Stimulated activated CD8-positive, alpha-beta memory T cell treated with anti-CD3 and anti-CD28 coated beads, Interleukin-4, amount 100 ng/mL, for 1 hour (primary cell): ENCODE data around the gene PCSK2.
"Not testable (repeated sequence)": the region's sequence is repeated elsewhere in the genome, so short reads cannot be mapped to it uniquely, and the experiment has no call there.

Source experiments
- DNase-seq, 2 donors: peaks; one replicate each; pipeline ENCODE4 v3.0.0-alpha.2; 2020; ENCODE audit warnings: low read depth in 2 of 2, low spot score in 1 of 2

Gene PCSK2

GRCh38 chr20:17226410-17227218, at the start of gene PCSK2:
PCSK2 (plus strand) TSS chr20:17227040; CDS start chr20:17227306, 266 bp downstream.
- DNase-seq: no peak

GRCh38 chr20:17177341-17177740, 49.5 kb upstream of the PCSK2 start:
- DNase-seq: no peak

GRCh38 chr20:17179840-17180239, 47.0 kb upstream of the PCSK2 start:
- no peak for DNase-seq

- DNase-seq: no peak
Measured at GRCh38 chr20:17189976-17190695, 36.7 kb upstream of the PCSK2 start.

- no peak for DNase-seq
Measured at GRCh38 chr20:17197041-17197440, 29.8 kb upstream of the PCSK2 start.

- no peak for DNase-seq
Measured at GRCh38 chr20:17202030-17202429, 24.8 kb upstream of the PCSK2 start.

- no peak for DNase-seq
Measured at GRCh38 chr20:17202673-17203072, 24.2 kb upstream of the PCSK2 start.

- DNase-seq: no peak
Measured at GRCh38 chr20:17205084-17205813, 21.6 kb upstream of the PCSK2 start.

GRCh38 chr20:17210387-17210786, 16.5 kb upstream of the PCSK2 start:
- DNase-seq: no peak

GRCh38 chr20:17210983-17211382, 15.9 kb upstream of the PCSK2 start:
- no peak for DNase-seq

- DNase-seq: no peak
Measured at GRCh38 chr20:17215167-17215566, 11.7 kb upstream of the PCSK2 start.

GRCh38 chr20:17219856-17220255, 7.0 kb upstream of the PCSK2 start:
- not testable (repeated sequence) for DNase-seq

- DNase-seq: no peak
Measured at GRCh38 chr20:17223553-17223952, 3.3 kb upstream of the PCSK2 start.

GRCh38 chr20:17225851-17226409, 910 bp upstream of the PCSK2 start:
- DNase-seq: no peak

GRCh38 chr20:17227219-17227575, 357 bp downstream of the PCSK2 start:
- no peak for DNase-seq

- DNase-seq: no peak
Measured at GRCh38 chr20:17227669-17228623, 1.1 kb downstream of the PCSK2 start.

- no peak for DNase-seq
Measured at GRCh38 chr20:17228624-17229061, 1.8 kb downstream of the PCSK2 start.

- DNase-seq: no peak
Measured at GRCh38 chr20:17229256-17229655, 2.4 kb downstream of the PCSK2 start.

- no peak for DNase-seq
Measured at GRCh38 chr20:17233626-17234025, 6.8 kb downstream of the PCSK2 start.

- no peak for DNase-seq
Measured at GRCh38 chr20:17236766-17237165, 9.9 kb downstream of the PCSK2 start.
